ENCODE measurements around the gene USP7. TPM values are rescaled to one million over a fixed set of nuclear protein-coding genes. Genes with fewer than 3 reads are reported as not detected.

The USP7 gene
- total and polyA plus RNA-seq, 7 experiments from 2014 or later, result 8.9 to 261 (median 176) TPM

GRCh38 chr16:8851761-8852403, 111.8 kb downstream of the USP7 start:
- no peak overlapping the region for H3K4me3 ChIP-seq (ENCODE audit: low read length)
- H3K27me3 ChIP-seq (ENCODE audit: control insufficient read depth in 2 of 2, insufficient read depth in 2 of 2, low read length in 2 of 2), result no peaks in the 10 kb centered on the region
- H3K36me3 Mint-ChIP-seq, result peaks cover 0 to 23% (median 10%) of the 10 kb centered on the region in 5 donors
- DNase-seq (no peak), ATAC-seq (no peak)
- H3K4me1 Mint-ChIP-seq, result peaks cover 10 to 37% (median 18%) of the 10 kb centered on the region in 7 donors
- H3K4me3 Mint-ChIP-seq, result no peak overlapping the region
- H3K27me3 Mint-ChIP-seq, result no peaks in the 10 kb centered on the region
- ChIA-PET POLR2A (no interaction called here), CTCF (interaction anchor here (0.7 to 1.1 kb wide), 2 partner anchors 29 to 53 kb away, joined by 4 to 6 read pairs; no protein-coding TSS in a partner anchor)
- no peak overlapping the region for H3K27ac ChIP-seq (ENCODE audit: low read depth, low read length)
- intact Hi-C loops (cut with micrococcal nuclease), result loop anchor here in 1 of 2 donors (2.0 kb wide), 1 partner anchor 17 kb away; the partner anchor contains the start of gene CARHSP1
- H3K4me1 ChIP-seq (ENCODE audit: control insufficient read depth in 2 of 2, insufficient read depth in 2 of 2, low read length in 2 of 2), result no peaks in the 10 kb centered on the region
- peak overlapping the region in 8 of 9 donors; percentile 17 to 92 (median 54) for H3K27ac Mint-ChIP-seq
- H3K9me3 Mint-ChIP-seq, result peaks cover 0 to 2% (median 0%) of the 10 kb centered on the region in 11 donors
- no peaks in the 10 kb centered on the region for H3K9me3 ChIP-seq (ENCODE audit: control insufficient read depth in 2 of 3, low read length in 3 of 3)
- peaks cover 0 to 77% (median 7%) of the 10 kb centered on the region in 3 experiments for H3K36me3 ChIP-seq (ENCODE audit: control insufficient read depth in 2 of 3, insufficient read depth in 3 of 3, low read length in 3 of 3)

- no peaks in the 10 kb centered on the region for H3K9me3 ChIP-seq (ENCODE audit: control insufficient read depth in 2 of 3, low read length in 3 of 3)
- DNase-seq (no peak), ATAC-seq (peak; percentile 78)
- H3K4me1 Mint-ChIP-seq, result peaks cover 10 to 29% (median 17%) of the 10 kb centered on the region in 7 donors
- H3K4me3 ChIP-seq (ENCODE audit: low read length), result no peak overlapping the region
- H3K27ac ChIP-seq (ENCODE audit: low read depth, low read length), result peak overlapping the region; percentile 51
- peaks cover 0 to 19% (median 5%) of the 10 kb centered on the region in 5 donors for H3K36me3 Mint-ChIP-seq
- intact Hi-C loops (cut with micrococcal nuclease), result loop anchor here in 1 of 2 donors (2.0 kb wide), 1 partner anchor 18 kb away; the partner anchor contains the start of gene CARHSP1
- H3K27me3 Mint-ChIP-seq, result no peaks in the 10 kb centered on the region
- no peaks in the 10 kb centered on the region for H3K27me3 ChIP-seq (ENCODE audit: control insufficient read depth in 2 of 2, insufficient read depth in 2 of 2, low read length in 2 of 2)
- no peaks in the 10 kb centered on the region for H3K4me1 ChIP-seq (ENCODE audit: control insufficient read depth in 2 of 2, insufficient read depth in 2 of 2, low read length in 2 of 2)
- peaks cover 0 to 2% (median 0%) of the 10 kb centered on the region in 11 donors for H3K9me3 Mint-ChIP-seq
- ChIA-PET POLR2A (interaction anchor here (0.8 to 1.1 kb wide), 2 partner anchors 13 to 19 kb away, joined by 3 read pairs; partner anchors contain the start of gene CARHSP1), CTCF (no interaction called here)
- H3K36me3 ChIP-seq (ENCODE audit: control insufficient read depth in 2 of 3, insufficient read depth in 3 of 3, low read length in 3 of 3), result peaks cover 0 to 62% (median 7%) of the 10 kb centered on the region in 3 experiments
- peak overlapping the region; percentile 27 to 86 (median 72) for H3K27ac Mint-ChIP-seq
- peak overlapping the region in 3 of 10 donors; percentile 14 to 42 (median 41) for H3K4me3 Mint-ChIP-seq
Observed at GRCh38 chr16:8850279-8850885, 113.3 kb downstream of the USP7 start.

- Mint-ChIP-seq H3K4me1 (peaks cover 11 to 30% (median 19%) of the 10 kb centered on the region in 7 donors), H3K27me3 (no peaks in the 10 kb centered on the region), H3K27ac (peak overlapping the region in 7 of 9 donors; percentile 4 to 86 (median 57)), H3K9me3 (peaks cover 0 to 2% (median 0%) of the 10 kb centered on the region in 11 donors), H3K4me3 (no peak overlapping the region), H3K36me3 (peaks cover 0 to 17% (median 5%) of the 10 kb centered on the region in 5 donors)
- Histone ChIP-seq H3K27ac (ENCODE audit: low read depth, low read length) (no peak overlapping the region), H3K9me3 (ENCODE audit: control insufficient read depth in 2 of 3, low read length in 3 of 3) (no peaks in the 10 kb centered on the region), H3K4me1 (ENCODE audit: control insufficient read depth in 2 of 2, insufficient read depth in 2 of 2, low read length in 2 of 2) (no peaks in the 10 kb centered on the region), H3K4me3 (ENCODE audit: low read length) (no peak overlapping the region), H3K36me3 (ENCODE audit: control insufficient read depth in 2 of 3, insufficient read depth in 3 of 3, low read length in 3 of 3) (peaks cover 0 to 54% (median 7%) of the 10 kb centered on the region in 3 experiments), H3K27me3 (ENCODE audit: control insufficient read depth in 2 of 2, insufficient read depth in 2 of 2, low read length in 2 of 2) (no peaks in the 10 kb centered on the region)
- intact Hi-C loops (cut with micrococcal nuclease), result loop anchor here in 1 of 2 donors (2.0 kb wide), 1 partner anchor 19 kb away; the partner anchor contains the start of gene CARHSP1
- DNase-seq (no peak), ATAC-seq (no peak)
- CTCF ChIA-PET, result no interaction called here
- POLR2A ChIA-PET, result interaction anchor here (1.1 kb wide), 1 partner anchor 14 kb away, joined by 3 read pairs; no protein-coding TSS in a partner anchor
Observed at GRCh38 chr16:8849411-8850011, 114.2 kb downstream of the USP7 start.

GRCh38 chr16:8848939-8849391, 114.7 kb downstream of the USP7 start:
- ChIA-PET CTCF (no interaction called here), POLR2A (interaction anchor here (1.1 kb wide), 1 partner anchor 15 kb away, joined by 3 read pairs; no protein-coding TSS in a partner anchor)
- peaks cover 0 to 50% (median 7%) of the 10 kb centered on the region in 3 experiments for H3K36me3 ChIP-seq (ENCODE audit: control insufficient read depth in 2 of 3, insufficient read depth in 3 of 3, low read length in 3 of 3)
- H3K4me3 ChIP-seq (ENCODE audit: low read length), result no peak overlapping the region
- H3K27ac ChIP-seq (ENCODE audit: low read depth, low read length), result no peak overlapping the region
- DNase-seq (no peak), ATAC-seq (no peak)
- Mint-ChIP-seq H3K27ac (peak overlapping the region in 4 of 9 donors; percentile 32 to 46 (median 39)), H3K36me3 (peaks cover 0 to 17% (median 5%) of the 10 kb centered on the region in 5 donors), H3K4me1 (peaks cover 13 to 30% (median 21%) of the 10 kb centered on the region in 7 donors), H3K9me3 (peaks cover 0 to 2% (median 0%) of the 10 kb centered on the region in 11 donors), H3K4me3 (no peak overlapping the region), H3K27me3 (no peaks in the 10 kb centered on the region)
- H3K4me1 ChIP-seq (ENCODE audit: control insufficient read depth in 2 of 2, insufficient read depth in 2 of 2, low read length in 2 of 2), result no peaks in the 10 kb centered on the region
- intact Hi-C loops (cut with micrococcal nuclease), result no loop called here
- H3K9me3 ChIP-seq (ENCODE audit: control insufficient read depth in 2 of 3, low read length in 3 of 3), result no peaks in the 10 kb centered on the region
- no peaks in the 10 kb centered on the region for H3K27me3 ChIP-seq (ENCODE audit: control insufficient read depth in 2 of 2, insufficient read depth in 2 of 2, low read length in 2 of 2)

- no peak overlapping the region for H3K27ac ChIP-seq (ENCODE audit: low read depth, low read length)
- H3K27me3 Mint-ChIP-seq, result no peaks in the 10 kb centered on the region
- no peaks in the 10 kb centered on the region for H3K9me3 ChIP-seq (ENCODE audit: control insufficient read depth in 2 of 3, low read length in 3 of 3)
- no peak overlapping the region for H3K4me3 ChIP-seq (ENCODE audit: low read length)
- H3K27ac Mint-ChIP-seq, result peak overlapping the region in 1 of 9 donors; percentile 13
- ATAC-seq (no peak), DNase-seq (no peak)
- peaks cover 0 to 2% (median 0%) of the 10 kb centered on the region in 11 donors for H3K9me3 Mint-ChIP-seq
- H3K4me3 Mint-ChIP-seq, result no peak overlapping the region
- peaks cover 0 to 45% (median 7%) of the 10 kb centered on the region in 3 experiments for H3K36me3 ChIP-seq (ENCODE audit: control insufficient read depth in 2 of 3, insufficient read depth in 3 of 3, low read length in 3 of 3)
- peaks cover 12 to 31% (median 26%) of the 10 kb centered on the region in 7 donors for H3K4me1 Mint-ChIP-seq
- no peaks in the 10 kb centered on the region for H3K4me1 ChIP-seq (ENCODE audit: control insufficient read depth in 2 of 2, insufficient read depth in 2 of 2, low read length in 2 of 2)
- ChIA-PET POLR2A (no interaction called here), CTCF (no interaction called here)
- intact Hi-C loops (cut with micrococcal nuclease), result no loop called here
- no peaks in the 10 kb centered on the region for H3K27me3 ChIP-seq (ENCODE audit: control insufficient read depth in 2 of 2, insufficient read depth in 2 of 2, low read length in 2 of 2)
- H3K36me3 Mint-ChIP-seq, result peaks cover 0 to 17% (median 5%) of the 10 kb centered on the region in 5 donors
Observed at GRCh38 chr16:8848231-8848938, 115.3 kb downstream of the USP7 start.

GRCh38 chr16:8847623-8848022, 116.1 kb downstream of the USP7 start:
- Mint-ChIP-seq H3K4me1 (peaks cover 11 to 34% (median 26%) of the 10 kb centered on the region in 7 donors), H3K27ac (no peak overlapping the region), H3K27me3 (no peaks in the 10 kb centered on the region), H3K9me3 (peaks cover 0 to 2% (median 0%) of the 10 kb centered on the region in 11 donors), H3K4me3 (no peak overlapping the region), H3K36me3 (peaks cover 0 to 17% (median 5%) of the 10 kb centered on the region in 5 donors)
- Histone ChIP-seq H3K36me3 (ENCODE audit: control insufficient read depth in 2 of 3, insufficient read depth in 3 of 3, low read length in 3 of 3) (peaks cover 0 to 37% (median 7%) of the 10 kb centered on the region in 3 experiments), H3K9me3 (ENCODE audit: control insufficient read depth in 2 of 3, low read length in 3 of 3) (no peaks in the 10 kb centered on the region), H3K4me1 (ENCODE audit: control insufficient read depth in 2 of 2, insufficient read depth in 2 of 2, low read length in 2 of 2) (no peaks in the 10 kb centered on the region), H3K27me3 (ENCODE audit: control insufficient read depth in 2 of 2, insufficient read depth in 2 of 2, low read length in 2 of 2) (no peaks in the 10 kb centered on the region), H3K27ac (ENCODE audit: low read depth, low read length) (no peak overlapping the region), H3K4me3 (ENCODE audit: low read length) (no peak overlapping the region)
- ChIA-PET POLR2A (no interaction called here), CTCF (no interaction called here)
- ATAC-seq, result no peak
- no peak for DNase-seq
- intact Hi-C loops (cut with micrococcal nuclease), result no loop called here
